GM15510 (cell line): Measurements from ENCODE around the gene HPSE2.

Experiments
- POLR2A ChIP-seq: IDR thresholded peaks from 3 replicates; pipeline ENCODE4 v1.6.1; 2011; ENCODE audit warnings: borderline replicate concordance; ENCODE audit not compliant: insufficient read length; ENCODE audit errors: extremely low read depth

Gene HPSE2

GRCh38 chr10:98963608-98964007 lies 272.0 kb downstream of the HPSE2 start:
- TF ChIP-seq POLR2A = no peak

GRCh38 chr10:98959379-98959778 lies 276.3 kb downstream of the HPSE2 start:
- no peak for TF ChIP-seq POLR2A

- TF ChIP-seq POLR2A = no peak
These were observed 277.9 kb downstream of the HPSE2 start for GRCh38 chr10:98957801-98958200.

GRCh38 chr10:98956576-98957260 lies 278.9 kb downstream of the HPSE2 start:
- TF ChIP-seq POLR2A = no peak

GRCh38 chr10:98953251-98953650 lies 282.4 kb downstream of the HPSE2 start:
- no peak for TF ChIP-seq POLR2A

GRCh38 chr10:98951269-98952000 lies 284.2 kb downstream of the HPSE2 start:
- no peak for TF ChIP-seq POLR2A

GRCh38 chr10:98950106-98950505 lies 285.5 kb downstream of the HPSE2 start:
- no peak for TF ChIP-seq POLR2A

- no peak for TF ChIP-seq POLR2A
These were observed 286.3 kb downstream of the HPSE2 start for GRCh38 chr10:98949306-98949705.

- TF ChIP-seq POLR2A = no peak
These were observed 292.0 kb downstream of the HPSE2 start for GRCh38 chr10:98943681-98944080.

GRCh38 chr10:98929709-98930108 lies 305.9 kb downstream of the HPSE2 start:
- no peak for TF ChIP-seq POLR2A

- TF ChIP-seq POLR2A = no peak
These were observed 310.0 kb downstream of the HPSE2 start for GRCh38 chr10:98925651-98926050.

GRCh38 chr10:98924526-98924925 lies 311.1 kb downstream of the HPSE2 start:
- TF ChIP-seq POLR2A = no peak

- no peak for TF ChIP-seq POLR2A
These were observed 314.3 kb downstream of the HPSE2 start for GRCh38 chr10:98921316-98921715.

- no peak for TF ChIP-seq POLR2A
These were observed 314.8 kb downstream of the HPSE2 start for GRCh38 chr10:98920807-98921206.

- TF ChIP-seq POLR2A = no peak
These were observed 315.3 kb downstream of the HPSE2 start for GRCh38 chr10:98920360-98920759.

- no peak for TF ChIP-seq POLR2A
These were observed 315.8 kb downstream of the HPSE2 start for GRCh38 chr10:98919899-98920298.
